Measurements from ENCODE around the gene FGG.

FGG gene

DNA sequence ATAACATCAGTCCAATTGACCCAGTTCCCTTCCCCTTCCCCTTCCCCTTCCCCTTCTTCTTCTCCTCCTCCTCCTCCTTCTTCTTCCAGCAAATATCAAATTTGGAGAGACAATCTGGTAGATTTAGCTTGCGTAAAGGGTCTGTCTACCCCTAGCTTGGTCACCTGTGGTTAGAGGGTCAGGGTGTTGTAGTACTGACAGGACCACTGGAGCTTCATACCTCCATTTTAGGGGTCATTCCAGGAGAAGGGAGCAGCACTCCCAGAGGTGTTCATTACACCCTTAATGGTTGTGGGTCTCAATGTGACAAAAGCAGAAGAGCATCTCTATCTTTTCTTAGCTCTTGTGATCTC lies 53.3 kb downstream of the FGG start:
- DNase-seq (ENCODE audit: low read depth in 1 of 2, low spot score in 1 of 2) = no peak
